Esophagus squamous epithelium (tissue), 4 donors: Measurements from ENCODE around the gene ABHD11.

ENCODE experiments used
- POLR2A ChIP-seq, 4 donors: fragments of 450-650 bp; IDR thresholded peaks; one replicate each; pipeline ENCODE4 v1.6.1; 2017; ENCODE audit warnings: antibody characterized with exemption in 4 of 4, mild to moderate bottlenecking in 4 of 4, moderate library complexity in 3 of 4
- TF ChIP-seq, protein P1 (sequence below), 6 experiments: fragments of 450-650 bp in 4 of 6; fragments of 200-600 bp in 2 of 6; sonication (generic) in 2 of 6; IDR thresholded peaks; one replicate each; pipeline ENCODE4 v1.5.1; 2016 to 2019; ENCODE audit warnings: antibody characterized with exemption in 6 of 6, mild to moderate bottlenecking in 4 of 6, moderate library complexity in 4 of 6

DNA sequence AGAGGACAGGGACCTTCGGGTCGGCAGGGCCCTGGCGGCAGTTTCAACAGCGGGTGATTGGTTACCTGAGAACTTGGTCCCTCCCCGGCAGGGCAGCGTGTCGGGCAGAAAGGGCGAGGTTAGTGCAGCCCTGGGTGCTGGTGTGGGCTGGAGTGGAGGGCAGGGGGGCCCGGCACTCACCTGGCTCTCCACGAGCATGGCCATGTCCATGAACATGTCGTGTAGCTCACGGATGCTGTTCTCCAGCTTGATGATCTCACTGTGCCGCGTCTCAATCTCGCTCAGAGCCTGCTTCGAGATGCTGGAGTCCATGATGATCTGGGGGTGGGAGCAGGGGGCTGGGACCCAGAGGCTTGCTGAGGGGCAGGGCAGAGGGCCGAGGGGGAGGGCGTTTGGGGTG lies 35.9 kb downstream of the ABHD11 start:
- TF ChIP-seq, protein P1, sequence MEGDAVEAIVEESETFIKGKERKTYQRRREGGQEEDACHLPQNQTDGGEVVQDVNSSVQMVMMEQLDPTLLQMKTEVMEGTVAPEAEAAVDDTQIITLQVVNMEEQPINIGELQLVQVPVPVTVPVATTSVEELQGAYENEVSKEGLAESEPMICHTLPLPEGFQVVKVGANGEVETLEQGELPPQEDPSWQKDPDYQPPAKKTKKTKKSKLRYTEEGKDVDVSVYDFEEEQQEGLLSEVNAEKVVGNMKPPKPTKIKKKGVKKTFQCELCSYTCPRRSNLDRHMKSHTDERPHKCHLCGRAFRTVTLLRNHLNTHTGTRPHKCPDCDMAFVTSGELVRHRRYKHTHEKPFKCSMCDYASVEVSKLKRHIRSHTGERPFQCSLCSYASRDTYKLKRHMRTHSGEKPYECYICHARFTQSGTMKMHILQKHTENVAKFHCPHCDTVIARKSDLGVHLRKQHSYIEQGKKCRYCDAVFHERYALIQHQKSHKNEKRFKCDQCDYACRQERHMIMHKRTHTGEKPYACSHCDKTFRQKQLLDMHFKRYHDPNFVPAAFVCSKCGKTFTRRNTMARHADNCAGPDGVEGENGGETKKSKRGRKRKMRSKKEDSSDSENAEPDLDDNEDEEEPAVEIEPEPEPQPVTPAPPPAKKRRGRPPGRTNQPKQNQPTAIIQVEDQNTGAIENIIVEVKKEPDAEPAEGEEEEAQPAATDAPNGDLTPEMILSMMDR (IDR thresholded peaks at IDR 0.05) = no peak
- no peak for TF ChIP-seq POLR2A (IDR thresholded peaks at IDR 0.05)
